ENCODE measurements around the gene NEK7. TPM values are rescaled to one million over a fixed set of nuclear protein-coding genes. Genes with fewer than 3 reads are reported as not detected.

NEK7 gene
- total RNA-seq, 3 donors from 2014 or later (not counting 1 experiment from before 2014, with no cell fraction given): 34.1 to 57.5 (median 42.1) TPM

- DNase-seq: peak; percentile 37 to 80
Observed at GRCh38 chr1:198167436-198167934, 10.7 kb downstream of the NEK7 start.

GRCh38 chr1:198168227-198168626 is 11.4 kb downstream of the NEK7 start:
- no peaks in the 10 kb centered on the region for H3K27me3 Mint-ChIP-seq (ENCODE audit: low read depth in 2 of 2)
- intact Hi-C loops (cut with micrococcal nuclease): loop anchor here (5.0 to 10.0 kb wide), 2 partner anchors 389 to 767 kb away; no protein-coding TSS in a partner anchor
- no peak for TF ChIP-seq CTCF (IDR thresholded peaks at IDR 0.05)
- H3K9me3 Mint-ChIP-seq: no peaks in the 10 kb centered on the region
- no peaks in the 10 kb centered on the region for H3K27me3 ChIP-seq (ENCODE audit: control insufficient read depth, insufficient read depth, low read length)
- peaks cover 44% of the 10 kb centered on the region for H3K4me1 ChIP-seq (ENCODE audit: control insufficient read depth, insufficient read depth, low read length)
- peak in 1 of 3 donors; percentile 11 for ATAC-seq
- H3K9me3 ChIP-seq (ENCODE audit: control insufficient read depth, insufficient read depth, low read length): no peaks in the 10 kb centered on the region
- 36% methylated on average over 3 of the region's 3 CpGs for WGBS (ENCODE audit: insufficient coverage)
- no peak overlapping the region for H3K4me3 ChIP-seq (ENCODE audit: low read length)
- H3K4me1 Mint-ChIP-seq: peaks cover 75% of the 10 kb centered on the region in 2 donors
- DNase-seq: peak in 1 of 2 donors; percentile 32
- H3K4me3 Mint-ChIP-seq: peak overlapping the region; percentile 88
- H3K36me3 ChIP-seq (ENCODE audit: control insufficient read depth, insufficient read depth, low read length): no peaks in the 10 kb centered on the region
- peak overlapping the region; percentile 94 to 96 for H3K27ac Mint-ChIP-seq
- H3K36me3 Mint-ChIP-seq: no peaks in the 10 kb centered on the region
- peak overlapping the region; percentile 81 for H3K27ac ChIP-seq (ENCODE audit: low read length)

More at GRCh38 chr1:198167436-198167934, 10.7 kb downstream of the NEK7 start:
- Histone ChIP-seq H3K9me3 (ENCODE audit: control insufficient read depth, insufficient read depth, low read length) (no peaks in the 10 kb centered on the region), H3K36me3 (ENCODE audit: control insufficient read depth, insufficient read depth, low read length) (no peaks in the 10 kb centered on the region), H3K27ac (ENCODE audit: low read length) (peak overlapping the region; percentile 81), H3K27me3 (ENCODE audit: control insufficient read depth, insufficient read depth, low read length) (no peaks in the 10 kb centered on the region), H3K4me1 (ENCODE audit: control insufficient read depth, insufficient read depth, low read length) (peaks cover 50% of the 10 kb centered on the region), H3K4me3 (ENCODE audit: low read length) (no peak overlapping the region)
- WGBS (ENCODE audit: insufficient coverage): 3% methylated on average over 3 of the region's 3 CpGs
- peak overlapping the region; percentile 88 for H3K4me3 Mint-ChIP-seq
- peaks cover 72% of the 10 kb centered on the region in 2 donors for H3K4me1 Mint-ChIP-seq
- H3K36me3 Mint-ChIP-seq: no peaks in the 10 kb centered on the region
- peak; percentile 79 to 92 (median 91) for ATAC-seq
- H3K9me3 Mint-ChIP-seq: no peaks in the 10 kb centered on the region
- H3K27ac Mint-ChIP-seq: peak overlapping the region; percentile 94 to 96
- intact Hi-C loops (cut with micrococcal nuclease): loop anchor here (1.0 to 10.0 kb wide), 4 partner anchors 8 to 767 kb away; no protein-coding TSS in a partner anchor
- H3K27me3 Mint-ChIP-seq (ENCODE audit: low read depth in 2 of 2): no peaks in the 10 kb centered on the region
- no peak for TF ChIP-seq CTCF (IDR thresholded peaks at IDR 0.05)

GRCh38 chr1:198169672-198170071 is 12.9 kb downstream of the NEK7 start:
- H3K4me1 Mint-ChIP-seq: peaks cover 79 to 83% of the 10 kb centered on the region in 2 donors

More at GRCh38 chr1:198169672-198170071, 12.9 kb downstream of the NEK7 start:
- H3K36me3 Mint-ChIP-seq: no peaks in the 10 kb centered on the region
- intact Hi-C loops (cut with micrococcal nuclease): loop anchor here (5.0 to 10.0 kb wide), 2 partner anchors 388 to 765 kb away; no protein-coding TSS in a partner anchor
- peak overlapping the region; percentile 65 for H3K4me3 Mint-ChIP-seq
- H3K4me1 ChIP-seq (ENCODE audit: control insufficient read depth, insufficient read depth, low read length): peaks cover 42% of the 10 kb centered on the region
- ATAC-seq: no peak
- H3K27ac ChIP-seq (ENCODE audit: low read length): peak overlapping the region; percentile 30
- peak overlapping the region; percentile 94 to 96 for H3K27ac Mint-ChIP-seq
- no peaks in the 10 kb centered on the region for H3K9me3 ChIP-seq (ENCODE audit: control insufficient read depth, insufficient read depth, low read length)
- 64% methylated on average over 2 of the region's 2 CpGs for WGBS (ENCODE audit: insufficient coverage)
- TF ChIP-seq CTCF (IDR thresholded peaks at IDR 0.05): no peak
- no peaks in the 10 kb centered on the region for H3K36me3 ChIP-seq (ENCODE audit: control insufficient read depth, insufficient read depth, low read length)
- H3K9me3 Mint-ChIP-seq: no peaks in the 10 kb centered on the region
- H3K4me3 ChIP-seq (ENCODE audit: low read length): no peak overlapping the region
- H3K27me3 Mint-ChIP-seq (ENCODE audit: low read depth in 2 of 2): no peaks in the 10 kb centered on the region
- DNase-seq: no peak
- no peaks in the 10 kb centered on the region for H3K27me3 ChIP-seq (ENCODE audit: control insufficient read depth, insufficient read depth, low read length)

All from natural killer cell (primary cell).